Transverse colon (tissue), 4 donors: ENCODE results near the gene RAMAC. TPM values are rescaled to one million over a fixed set of nuclear protein-coding genes. Genes with fewer than 3 reads are reported as not detected.
A peak's percentile ranks its signal among the peaks of the same experiment; 100 is the strongest.
"Not testable (repeated sequence)": the region's sequence is repeated elsewhere in the genome, so short reads cannot be mapped to it uniquely, and the experiment has no call there.

Experiments
- DNase-seq: peaks from one replicate; pipeline ENCODE4 v3.0.0-alpha.2; 2019
- H3K27ac ChIP-seq, 4 donors: fragments of 200-600 bp; sonication (generic); 2 replicates each; pipeline ENCODE4 v1.5.1; 2016 to 2018; ENCODE audit warnings: inconsistent platforms in 4 of 4
- H3K27me3 ChIP-seq: fragments of 200-600 bp; sonication (generic); 2 replicates; pipeline ENCODE4 v1.5.1; 2017; ENCODE audit warnings: inconsistent platforms
- H3K36me3 ChIP-seq, 4 donors: fragments of 200-600 bp; sonication (generic); 2 replicates each; pipeline ENCODE4 v1.5.1; 2017 to 2019; ENCODE audit warnings: inconsistent platforms in 4 of 4
- H3K4me1 ChIP-seq, 4 donors: fragments of 200-600 bp; sonication (generic); 2 replicates each; pipeline ENCODE4 v1.5.1; 2017 to 2020; ENCODE audit warnings: inconsistent platforms in 4 of 4
- H3K4me3 ChIP-seq, 4 donors: fragments of 200-600 bp; sonication (generic); 1 replicate in 1 of 4; 2 replicates in 3 of 4; pipeline versions ENCODE4 v1.5.1 to v1.6.1; 2017 to 2019; ENCODE audit warnings: inconsistent platforms in 4 of 4
- H3K9me3 ChIP-seq, 2 donors: fragments of 200-600 bp; sonication (generic); 2 replicates each; pipeline ENCODE4 v1.5.1; 2017 to 2019; ENCODE audit warnings: inconsistent platforms in 2 of 2
- EP300 ChIP-seq: sonication (generic); formaldehyde crosslinking; IDR thresholded peaks from one replicate; pipeline ENCODE4 v1.6.1; 2017; ENCODE audit warnings: antibody characterized with exemption, low read depth
- POLR2A ChIP-seq: fragments of 450-650 bp; IDR thresholded peaks from one replicate; pipeline ENCODE4 v1.6.1; 2016; ENCODE audit warnings: antibody characterized with exemption, mild to moderate bottlenecking, moderate library complexity
- POLR2AphosphoS5 ChIP-seq, 3 donors: sonication (generic); formaldehyde crosslinking; IDR thresholded peaks; one replicate each; pipeline ENCODE4 v1.6.1; 2016; ENCODE audit warnings: antibody characterized with exemption in 3 of 3
- WGBS, 2 donors: methylation state at CpG; one replicate each; pipeline ENCODE4 v1.1.5; 2018; ENCODE audit warnings: low coverage in 1 of 2; 5-methylcytosine and 5-hydroxymethylcytosine counted together
- in situ Hi-C, 4 donors: fragments of 200-750 bp; cut with MboI; loops; one replicate each; pipeline versions ENCODE4 v1.15.0 to v1.15.1; 2017; ENCODE audit warnings: low sequenced_read_pairs in 3 of 4, low pct_ligation_motif_present in 1 of 4, low pct_unique_long_range_greater_than_20kb in 1 of 4
- intact Hi-C: fragments of 100-400 bp; cut with DNase I; formaldehyde crosslinking; loops from one replicate; pipeline ENCODE4 v1.15.1; 2023; ENCODE audit warnings: low total_unique reads
- total RNA-seq, 4 donors: library from RNA; depleted of rRNA; stranded (reverse); fragments of >200 nt; gene quantifications; one replicate each; pipeline ENCODE4 v1.1.0, GENCODE V29; 2016
- TF ChIP-seq, protein P1 (sequence below), 5 experiments: fragments of 200-600 bp in 3 of 5; fragments of 450-650 bp in 2 of 5; sonication (generic) in 3 of 5; IDR thresholded peaks; 1 replicate in 2 of 5; 2 replicates in 3 of 5; pipeline ENCODE4 v1.5.1; 2016 to 2017; ENCODE audit warnings: antibody characterized with exemption in 5 of 5, inconsistent platforms in 3 of 5, mild to moderate bottlenecking in 2 of 5, moderate library complexity in 1 of 5

The RAMAC gene
- 10 to 100 TPM in 2 of 4 donors, 1 to 10 TPM in 2; 2.6 to 16.8 (median 10.6) TPM for total RNA-seq

DNA sequence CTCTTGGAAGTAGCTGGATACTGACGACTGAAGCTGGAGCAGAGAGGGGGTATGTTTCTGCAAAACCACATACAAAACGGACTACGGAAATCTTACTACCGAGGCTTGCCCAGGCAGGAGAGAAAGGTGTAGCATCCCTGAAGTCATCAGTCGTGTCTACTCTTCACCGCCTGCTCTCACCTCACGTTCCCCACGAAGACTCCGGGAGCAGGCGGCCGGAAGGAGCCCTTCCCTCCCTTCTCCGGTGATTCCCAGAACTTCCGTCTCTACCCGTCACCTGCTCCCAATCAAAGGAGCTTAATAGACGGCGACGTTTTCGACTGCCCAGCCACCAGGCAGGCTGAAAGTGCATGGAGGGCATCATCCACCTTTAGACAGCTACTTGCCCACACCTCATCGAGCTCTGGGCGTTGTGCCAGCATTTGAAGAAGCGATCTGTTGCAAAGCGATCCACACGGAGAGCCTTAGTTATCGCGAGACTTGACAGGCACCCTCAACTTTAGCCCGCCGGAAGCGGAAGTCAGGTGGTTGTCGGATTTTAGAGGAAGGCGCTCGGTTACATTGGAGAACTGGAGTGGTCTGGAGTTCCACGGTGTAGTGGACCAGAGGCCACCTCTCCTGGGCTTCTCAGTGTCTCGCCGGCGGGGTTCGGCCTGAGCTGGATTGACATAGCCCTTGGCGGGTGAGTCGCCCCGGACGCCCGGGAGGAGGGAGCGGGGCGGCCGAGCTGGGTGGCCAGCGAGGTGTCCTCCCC is at the start of gene RAMAC:
Gene RAMAC, plus strand, starts transcription at position 523 of the 754 bp plus-strand sequence. CDS start 2,809 bp downstream, outside the sequence.
- no peaks in the 10 kb centered on the region for H3K27me3 ChIP-seq
- peak; percentile 93 for DNase-seq
- in situ Hi-C loops: no loop called here
- H3K4me3 ChIP-seq: peak within 1 kb of the TSS; percentile 56 to 91 (median 69)
- TF ChIP-seq POLR2AphosphoS5 (IDR thresholded peaks at IDR 0.05) (peak; percentile 52 to 77 (median 71)), EP300 (no peak), POLR2A (peak; percentile 52)
- TF ChIP-seq, protein P1, sequence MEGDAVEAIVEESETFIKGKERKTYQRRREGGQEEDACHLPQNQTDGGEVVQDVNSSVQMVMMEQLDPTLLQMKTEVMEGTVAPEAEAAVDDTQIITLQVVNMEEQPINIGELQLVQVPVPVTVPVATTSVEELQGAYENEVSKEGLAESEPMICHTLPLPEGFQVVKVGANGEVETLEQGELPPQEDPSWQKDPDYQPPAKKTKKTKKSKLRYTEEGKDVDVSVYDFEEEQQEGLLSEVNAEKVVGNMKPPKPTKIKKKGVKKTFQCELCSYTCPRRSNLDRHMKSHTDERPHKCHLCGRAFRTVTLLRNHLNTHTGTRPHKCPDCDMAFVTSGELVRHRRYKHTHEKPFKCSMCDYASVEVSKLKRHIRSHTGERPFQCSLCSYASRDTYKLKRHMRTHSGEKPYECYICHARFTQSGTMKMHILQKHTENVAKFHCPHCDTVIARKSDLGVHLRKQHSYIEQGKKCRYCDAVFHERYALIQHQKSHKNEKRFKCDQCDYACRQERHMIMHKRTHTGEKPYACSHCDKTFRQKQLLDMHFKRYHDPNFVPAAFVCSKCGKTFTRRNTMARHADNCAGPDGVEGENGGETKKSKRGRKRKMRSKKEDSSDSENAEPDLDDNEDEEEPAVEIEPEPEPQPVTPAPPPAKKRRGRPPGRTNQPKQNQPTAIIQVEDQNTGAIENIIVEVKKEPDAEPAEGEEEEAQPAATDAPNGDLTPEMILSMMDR (IDR thresholded peaks at IDR 0.05): no peak
- H3K9me3 ChIP-seq: no peaks in the 10 kb centered on the region
- peak within 1 kb of the TSS; percentile 70 to 84 (median 80) for H3K27ac ChIP-seq
- H3K36me3 ChIP-seq: peaks cover 0 to 7% (median 5%) of the 10 kb centered on the region in 4 donors
- intact Hi-C loops: no loop called here
- WGBS, 2 donors: 7 to 12% methylated on average over 11 to 23 of the region's 45 CpGs
- peaks cover 8 to 18% (median 13%) of the 10 kb centered on the region in 4 donors for H3K4me1 ChIP-seq

DNA sequence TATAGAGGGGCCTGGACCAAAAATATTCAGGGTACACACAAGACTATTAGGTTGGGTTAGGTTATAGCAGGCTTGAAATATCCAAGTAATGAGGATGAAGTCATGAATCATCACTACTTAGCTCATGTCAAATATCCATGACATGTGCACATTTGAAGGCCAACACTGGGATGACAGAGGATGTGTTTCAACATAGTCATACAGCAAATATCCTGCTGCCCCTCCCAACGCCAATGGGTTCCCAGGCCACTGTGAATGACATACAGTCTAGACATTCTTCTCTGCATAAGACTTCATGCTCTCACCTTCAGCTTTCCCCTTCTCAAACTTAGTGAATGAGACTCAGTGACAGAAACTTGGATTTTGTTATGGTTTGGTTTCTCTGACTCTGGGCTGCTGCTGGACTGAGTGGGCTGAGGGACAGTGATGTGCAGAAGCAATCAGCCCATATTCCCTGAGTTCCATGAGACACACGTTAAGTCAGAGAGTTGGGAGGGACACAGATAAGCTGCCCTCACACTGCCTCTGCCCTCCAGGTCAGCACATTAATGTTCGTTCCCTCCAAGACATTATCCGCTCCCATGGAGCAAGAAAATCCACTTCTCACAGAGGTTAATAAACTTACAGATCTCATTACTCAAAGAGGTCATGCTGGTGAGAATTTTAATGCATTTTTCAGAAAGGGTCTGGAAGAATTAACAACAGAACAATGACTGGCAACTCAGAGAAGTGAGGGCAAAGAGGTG is 48.9 kb upstream of the RAMAC start:
- Histone ChIP-seq H3K27ac (no peak overlapping the region), H3K4me3 (no peak overlapping the region), H3K27me3 (no peaks in the 10 kb centered on the region), H3K36me3 (no peaks in the 10 kb centered on the region), H3K9me3 (no peaks in the 10 kb centered on the region), H3K4me1 (no peaks in the 10 kb centered on the region)
- intact Hi-C loops (no loop called here), in situ Hi-C loops (no loop called here)
- WGBS, 2 donors: 57 to 75% methylated on average over 1 to 4 of the region's 4 CpGs
- DNase-seq: no peak
- TF ChIP-seq, protein P1 (IDR thresholded peaks at IDR 0.05): no peak
- TF ChIP-seq POLR2A (no peak), EP300 (no peak), POLR2AphosphoS5 (IDR thresholded peaks at IDR 0.05) (no peak)

DNA sequence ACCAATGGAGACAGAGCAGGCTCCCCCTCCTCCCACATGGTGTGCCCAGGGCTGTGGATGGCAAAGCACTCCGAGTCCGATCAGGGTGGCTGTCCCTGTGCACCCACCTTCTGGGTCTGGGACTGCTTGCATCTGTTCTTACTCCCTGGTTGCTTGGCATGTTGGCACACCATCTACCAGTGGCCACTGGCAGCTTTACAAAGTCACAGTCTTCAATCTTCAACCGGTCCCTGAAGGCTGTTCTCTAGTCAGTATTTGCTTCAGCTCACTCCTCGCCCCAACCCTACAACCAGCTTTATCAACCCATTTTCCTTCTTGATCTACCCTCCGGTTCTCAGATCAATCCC is 48.3 kb upstream of the RAMAC start:
- 86 to 93% methylated on average over 1 to 5 of the region's 5 CpGs for WGBS, 2 donors
- no peak for DNase-seq
- H3K36me3 ChIP-seq: no peaks in the 10 kb centered on the region
- H3K4me3 ChIP-seq: no peak overlapping the region
- H3K9me3 ChIP-seq: no peaks in the 10 kb centered on the region
- TF ChIP-seq POLR2A (no peak), EP300 (no peak), POLR2AphosphoS5 (IDR thresholded peaks at IDR 0.05) (no peak)
- TF ChIP-seq, protein P1 (IDR thresholded peaks at IDR 0.05): no peak
- H3K4me1 ChIP-seq: no peaks in the 10 kb centered on the region
- no peaks in the 10 kb centered on the region for H3K27me3 ChIP-seq
- H3K27ac ChIP-seq: no peak overlapping the region
- intact Hi-C loops (loop anchor here (2.0 kb wide), 1 partner anchor 33 kb away; no protein-coding TSS in a partner anchor), in situ Hi-C loops (no loop called here)

DNA sequence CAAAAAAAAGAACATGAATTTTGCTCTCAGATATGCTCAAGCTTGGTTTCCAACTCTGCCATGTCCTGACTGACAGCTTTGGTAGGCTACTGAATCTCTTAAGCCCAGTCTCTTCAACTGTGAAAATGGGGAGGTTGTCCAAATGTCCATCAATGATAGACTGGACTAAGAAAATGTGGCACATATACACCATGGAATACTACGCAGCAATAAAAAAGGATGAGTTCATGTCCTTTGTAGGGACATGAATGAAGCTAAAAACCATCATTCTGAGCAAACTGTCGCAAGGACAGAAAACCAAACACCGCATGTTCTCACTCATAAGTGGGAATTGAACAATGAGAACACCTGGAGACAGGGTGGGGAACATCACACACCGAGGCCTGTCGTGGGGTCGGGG is 46.3 kb upstream of the RAMAC start:
- H3K9me3 ChIP-seq, H3K4me1 ChIP-seq, in situ Hi-C loops, H3K27ac ChIP-seq, H3K4me3 ChIP-seq, DNase-seq, H3K36me3 ChIP-seq, H3K27me3 ChIP-seq: not testable (repeated sequence)
- intact Hi-C loops: loop anchor here (2.0 kb wide), 1 partner anchor 35 kb away; no protein-coding TSS in a partner anchor
- 93 to 96% methylated on average over 6 of the region's 6 CpGs for WGBS, 2 donors
